Embryonic facial prominence (tissue), 1 donor: ENCODE results near the gene ANKS1A.
"Not testable (repeated sequence)": the region's sequence is repeated elsewhere in the genome, so short reads cannot be mapped to it uniquely, and the experiment has no call there.

Experiments
- DNase-seq: peaks from one replicate; pipeline ENCODE4 v3.0.0-alpha.2; 2016; ENCODE audit errors: extremely low spot score

Gene ANKS1A

GRCh38 chr6:34992376-34992775 is 103.3 kb downstream of the ANKS1A start:
- DNase-seq, result no peak

GRCh38 chr6:34993213-34993612 is 104.2 kb downstream of the ANKS1A start:
- DNase-seq, result no peak

GRCh38 chr6:34994693-34995092 is 105.6 kb downstream of the ANKS1A start:
- no peak for DNase-seq

- not testable (repeated sequence) for DNase-seq
Measured at GRCh38 chr6:34998417-34998816, 109.4 kb downstream of the ANKS1A start.

- not testable (repeated sequence) for DNase-seq
Measured at GRCh38 chr6:34999153-34999552, 110.1 kb downstream of the ANKS1A start.

- not testable (repeated sequence) for DNase-seq
Measured at GRCh38 chr6:34999962-35000361, 110.9 kb downstream of the ANKS1A start.

GRCh38 chr6:35001349-35001748 is 112.3 kb downstream of the ANKS1A start:
- DNase-seq, result not testable (repeated sequence)

GRCh38 chr6:35003886-35004530 is 115.0 kb downstream of the ANKS1A start:
- not testable (repeated sequence) for DNase-seq

GRCh38 chr6:35007016-35007415 is 118.0 kb downstream of the ANKS1A start:
- DNase-seq, result no peak

GRCh38 chr6:35008858-35009257 is 119.8 kb downstream of the ANKS1A start:
- DNase-seq, result no peak

GRCh38 chr6:35011096-35012041 is 122.3 kb downstream of the ANKS1A start:
- DNase-seq, result no peak

- no peak for DNase-seq
Measured at GRCh38 chr6:35013701-35014100, 124.6 kb downstream of the ANKS1A start.

GRCh38 chr6:35014341-35014740 is 125.3 kb downstream of the ANKS1A start:
- DNase-seq, result no peak

GRCh38 chr6:35014786-35015185 is 125.7 kb downstream of the ANKS1A start:
- no peak for DNase-seq

- no peak for DNase-seq
Measured at GRCh38 chr6:35015476-35015875, 126.4 kb downstream of the ANKS1A start.

GRCh38 chr6:35015996-35016395 is 126.9 kb downstream of the ANKS1A start:
- DNase-seq, result no peak

GRCh38 chr6:35016502-35017321 is 127.7 kb downstream of the ANKS1A start:
- no peak for DNase-seq

- DNase-seq, result no peak
Measured at GRCh38 chr6:35017411-35018181, 128.5 kb downstream of the ANKS1A start.

- no peak for DNase-seq
Measured at GRCh38 chr6:35018182-35018519, 129.1 kb downstream of the ANKS1A start.

GRCh38 chr6:35018746-35019145 is 129.7 kb downstream of the ANKS1A start:
- no peak for DNase-seq

- DNase-seq, result no peak
Measured at GRCh38 chr6:35019171-35019570, 130.1 kb downstream of the ANKS1A start.
